Renal pelvis (tissue), 4 donors: ENCODE data around the gene TMEM190. TPM values are rescaled to one million over a fixed set of nuclear protein-coding genes. Genes with fewer than 3 reads are reported as not detected.
"Not testable (repeated sequence)": the region's sequence is repeated elsewhere in the genome, so short reads cannot be mapped to it uniquely, and the experiment has no call there.

Experiments used
- DNase-seq: peaks from one replicate; pipeline ENCODE4 v3.0.0-alpha.2; 2013
- polyA plus RNA-seq, 3 donors: library from polyadenylated mRNA; unstranded; fragments of 120-200 nt; gene quantifications; one replicate each; pipeline ENCODE4 v1.2.1, GENCODE V29; 2013; ENCODE audit not compliant: insufficient read length in 3 of 3

The TMEM190 gene
- polyA plus RNA-seq, 3 donors: 0.41 to 0.81 (median 0.55) TPM

GRCh38 chr19:55389386-55390317, 13.0 kb downstream of the TMEM190 start:
- DNase-seq: no peak

GRCh38 chr19:55390461-55390880, 13.8 kb downstream of the TMEM190 start:
- DNase-seq: no peak

DNA sequence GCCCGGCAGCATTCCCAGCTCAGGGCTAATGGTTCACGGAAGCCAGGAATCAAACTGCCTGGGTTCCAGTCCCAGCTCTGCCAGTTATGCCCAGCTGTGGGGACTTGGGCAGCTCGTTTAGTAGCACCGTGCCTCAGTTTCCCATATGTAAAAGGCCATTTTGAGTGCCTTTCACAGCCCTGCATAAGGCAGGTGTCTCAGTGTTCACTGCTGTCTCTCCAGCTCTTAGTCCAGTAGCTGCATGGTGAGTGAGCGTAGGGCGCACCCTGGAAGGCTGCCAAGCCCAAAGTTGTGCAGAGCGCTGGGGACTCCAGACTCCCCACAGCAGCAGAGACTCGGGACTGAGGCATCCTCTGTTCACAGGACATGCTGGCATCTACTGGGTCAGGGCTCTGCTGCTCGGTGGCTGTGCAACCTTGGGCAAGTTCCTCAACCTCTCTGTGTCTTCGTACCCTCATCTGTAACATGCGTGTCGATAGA, 14.6 kb downstream of the TMEM190 start:
- no peak for DNase-seq

GRCh38 chr19:55391702-55392615, 15.3 kb downstream of the TMEM190 start:
- no peak for DNase-seq

- DNase-seq: no peak
These were observed 16.5 kb downstream of the TMEM190 start for GRCh38 chr19:55392820-55393761.

- DNase-seq: no peak
These were observed 21.7 kb downstream of the TMEM190 start for GRCh38 chr19:55398200-55398925.

DNA sequence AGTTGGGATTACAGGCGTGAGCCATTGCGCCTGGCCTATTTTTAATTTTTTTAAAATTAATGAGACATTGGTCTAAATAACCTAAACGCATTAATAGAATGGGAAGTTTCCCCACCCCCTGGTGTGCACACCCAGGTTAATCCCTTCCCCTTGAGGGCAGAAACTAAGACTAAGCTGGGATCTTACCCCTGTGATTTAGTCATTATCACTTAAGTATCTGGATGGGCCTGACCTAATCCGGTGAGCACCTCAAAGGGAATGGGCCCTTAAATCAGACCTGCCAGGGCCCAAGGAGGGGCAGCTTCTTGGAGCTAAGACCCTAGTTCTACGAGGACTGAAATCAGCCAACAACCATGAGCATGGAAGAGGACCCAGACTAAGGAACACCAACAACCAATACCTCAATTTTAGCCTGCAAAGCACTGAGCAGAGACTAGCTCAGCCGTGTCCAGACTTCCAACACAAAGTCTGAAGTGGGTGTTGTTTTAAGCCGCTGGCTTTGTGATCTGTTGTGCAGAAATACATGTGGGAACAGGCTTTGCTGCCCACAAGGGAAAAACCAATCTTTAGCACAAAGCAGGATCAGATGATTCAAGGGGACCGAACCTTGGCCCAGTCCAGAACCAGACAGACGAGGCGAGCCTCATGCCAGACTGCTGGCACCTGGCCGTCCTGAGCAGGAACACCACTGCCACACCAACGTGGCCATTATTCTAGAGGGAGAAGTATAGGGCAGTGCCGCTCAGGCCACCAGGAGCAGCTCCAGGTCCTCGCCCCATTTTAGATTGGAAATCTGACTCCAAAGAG, 23.9 kb downstream of the TMEM190 start:
- DNase-seq: no peak

DNA sequence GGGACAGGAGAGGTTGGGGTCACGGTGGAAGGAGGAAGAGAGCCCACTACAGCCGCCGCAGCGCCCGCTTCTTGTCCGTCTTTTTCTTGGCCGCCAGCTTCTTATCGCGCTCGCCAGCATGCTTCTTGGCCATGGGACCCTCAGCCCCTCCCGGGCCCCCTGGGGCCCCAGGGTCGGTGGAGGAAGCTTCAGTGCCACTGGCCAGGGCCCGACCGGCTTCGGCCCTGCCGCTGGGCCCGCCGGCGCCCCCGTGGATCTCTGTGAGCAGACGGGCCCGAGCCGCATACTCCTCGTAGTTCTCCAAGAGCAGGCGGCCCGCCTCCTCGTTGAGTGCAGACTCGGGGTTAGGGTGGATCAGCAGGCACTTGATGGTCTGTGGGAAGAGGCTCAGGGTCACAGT, 24.8 kb downstream of the TMEM190 start:
- DNase-seq: not testable (repeated sequence)

- DNase-seq: no peak
These were observed 25.9 kb downstream of the TMEM190 start for GRCh38 chr19:55402509-55402908.

- no peak for DNase-seq
These were observed 29.0 kb downstream of the TMEM190 start for GRCh38 chr19:55405638-55406037.

DNA sequence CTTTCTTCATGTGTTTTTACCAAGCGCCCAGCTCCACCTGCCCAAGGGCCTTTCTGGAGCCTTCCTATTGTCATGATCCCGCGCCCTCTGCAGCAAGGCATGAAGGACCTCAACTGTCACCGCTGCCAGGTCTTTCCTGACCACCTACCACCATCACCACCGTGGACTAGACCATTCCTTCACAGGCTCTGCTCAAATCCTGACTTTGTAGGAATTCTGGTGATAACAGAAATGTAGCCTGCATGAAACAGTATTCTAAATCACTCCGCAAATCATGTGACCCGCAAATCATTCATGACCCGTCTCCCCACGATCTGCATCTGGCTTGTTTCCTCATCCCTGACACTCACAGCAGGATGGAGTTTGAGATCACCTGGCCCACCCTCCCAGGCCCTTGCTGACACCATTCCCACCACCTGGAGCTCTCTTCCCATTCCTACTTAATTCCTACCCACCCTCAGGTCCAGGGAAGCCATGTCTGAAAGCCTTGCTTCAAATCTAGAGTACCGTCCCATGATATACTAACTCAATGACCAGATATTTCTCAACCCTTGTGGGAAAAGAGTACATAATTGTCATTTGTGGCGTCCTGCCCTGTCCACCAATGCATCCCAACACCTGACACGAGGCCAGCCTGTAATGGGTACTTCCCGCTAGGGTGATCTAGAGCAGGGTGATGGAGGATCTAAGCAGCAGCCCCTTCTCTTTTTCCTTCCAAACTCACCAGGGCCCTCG, 29.6 kb downstream of the TMEM190 start:
- DNase-seq: no peak

- DNase-seq: peak; percentile 8
These were observed 30.4 kb downstream of the TMEM190 start for GRCh38 chr19:55406826-55407549.

GRCh38 chr19:55407550-55407799, 30.8 kb downstream of the TMEM190 start, which contains the start of gene UBE2S:
TSS of gene UBE2S (minus strand) at chr19:55407788. CDS start at chr19:55407589, 199 bp downstream.
- not testable (repeated sequence) for DNase-seq

DNA sequence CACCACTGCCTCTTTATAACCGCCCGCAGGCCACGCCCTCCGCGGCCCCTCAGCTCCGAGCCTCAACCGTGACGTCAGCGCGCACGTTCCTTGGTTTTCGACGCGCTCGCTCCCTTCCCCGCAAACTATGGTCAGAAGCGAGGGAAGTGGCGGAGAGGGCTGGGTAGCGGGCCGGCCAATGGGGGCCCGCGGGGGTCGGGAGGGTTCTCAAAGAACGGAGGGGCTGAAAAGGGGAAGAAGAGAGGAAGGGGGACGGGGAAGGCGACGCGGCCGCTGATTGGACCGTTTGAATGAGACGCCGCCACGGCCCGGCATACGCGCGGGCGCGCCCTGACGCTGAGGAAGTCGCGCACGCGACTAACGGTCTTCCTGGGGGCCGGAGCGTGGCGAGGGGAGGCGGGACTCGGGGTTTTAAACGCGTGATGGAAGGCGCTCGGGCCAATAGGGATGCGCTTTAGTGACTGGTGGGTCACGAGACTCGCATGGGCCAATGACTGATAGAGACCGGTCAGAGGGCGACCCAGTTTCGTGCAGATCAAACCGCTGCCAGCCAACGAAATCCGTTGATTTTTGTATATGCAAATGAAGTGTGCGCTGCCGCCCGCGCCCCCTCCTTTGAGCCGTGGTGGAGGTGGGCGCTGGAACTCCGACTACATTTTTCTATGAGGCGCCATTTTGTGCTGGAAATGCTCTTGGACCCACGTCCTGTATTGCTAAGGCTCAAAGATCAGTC, 31.3 kb downstream of the TMEM190 start:
- peak; percentile 99 for DNase-seq

- no peak for DNase-seq
These were observed 31.9 kb downstream of the TMEM190 start for GRCh38 chr19:55408533-55408872.

DNA sequence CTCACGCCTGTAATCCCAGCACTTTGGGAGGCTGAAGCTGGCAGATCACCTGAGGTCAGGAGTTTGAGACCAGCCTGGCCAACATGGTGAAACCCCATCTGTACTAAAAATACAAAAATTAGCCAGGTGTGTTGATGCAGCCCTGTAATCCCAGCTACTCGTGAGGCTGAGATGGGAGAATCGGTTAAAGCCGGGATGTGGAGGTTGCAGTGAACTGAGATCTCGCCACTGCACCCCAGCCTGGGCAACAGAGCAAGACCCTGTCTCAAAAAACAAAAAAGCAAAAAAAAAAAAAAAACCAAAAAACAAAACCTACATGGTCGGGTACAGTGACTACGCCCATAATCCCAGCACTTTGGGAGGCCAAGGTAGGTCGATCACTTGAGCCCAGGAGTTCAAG, 32.6 kb downstream of the TMEM190 start:
- not testable (repeated sequence) for DNase-seq

DNA sequence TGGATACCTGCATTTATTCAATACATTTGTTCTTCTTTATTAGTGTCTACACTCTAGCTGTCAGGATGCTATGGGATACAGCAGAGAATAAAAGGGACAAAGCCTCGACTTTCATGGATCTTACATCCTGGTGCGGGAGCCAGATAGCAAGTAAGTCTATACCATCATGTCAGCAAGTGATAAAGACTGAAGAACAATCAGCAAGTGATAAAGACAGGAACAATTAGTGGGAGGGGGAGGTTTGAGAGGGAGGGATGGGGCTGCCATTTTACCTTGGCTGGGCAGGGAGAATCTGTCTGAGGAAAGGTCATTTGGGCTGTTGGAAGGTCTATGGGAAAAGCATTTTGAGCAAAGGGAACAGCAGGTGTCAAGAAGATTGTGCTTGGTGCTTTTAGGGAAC, 33.5 kb downstream of the TMEM190 start:
- no peak for DNase-seq

DNA sequence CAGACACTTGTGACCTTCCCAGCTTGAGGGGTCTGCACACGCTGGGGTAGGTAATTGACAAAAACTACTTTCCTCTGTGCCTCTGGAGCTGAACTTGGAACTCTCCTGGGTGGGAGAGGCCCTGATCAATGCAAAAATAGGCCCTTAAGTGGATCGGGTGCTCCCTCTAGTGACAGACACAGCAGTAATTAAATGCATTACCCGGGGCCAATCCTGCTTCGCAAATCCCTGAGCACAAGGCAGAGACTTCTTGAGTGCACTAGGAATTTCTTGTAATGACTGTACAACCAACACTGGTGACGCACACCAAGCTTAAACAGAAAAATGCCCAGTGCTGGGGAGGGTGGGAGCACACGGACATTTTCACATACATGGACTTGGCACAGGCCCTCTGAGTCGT, 41.6 kb downstream of the TMEM190 start:
- DNase-seq: peak; percentile 82
